Skeletal muscle tissue (tissue), 4 donors: ENCODE results near the gene PINK1. TPM values are rescaled to one million over a fixed set of nuclear protein-coding genes. Genes with fewer than 3 reads are reported as not detected.
"Not testable (repeated sequence)": the region's sequence is repeated elsewhere in the genome, so short reads cannot be mapped to it uniquely, and the experiment has no call there.

Source experiments
- H3K27ac ChIP-seq: one replicate; pipeline ENCODE4 v1.7.0; 2013; ENCODE audit warnings: mild to moderate bottlenecking, low read depth, low read length, inconsistent platforms
- H3K27me3 ChIP-seq, 3 donors: one replicate each; pipeline ENCODE4 v1.7.0; 2013; ENCODE audit warnings: low read length in 3 of 3; ENCODE audit not compliant: control insufficient read depth in 3 of 3, insufficient read depth in 3 of 3
- H3K36me3 ChIP-seq, 3 donors: one replicate each; pipeline ENCODE4 v1.7.0; 2013; ENCODE audit warnings: low read length in 3 of 3; ENCODE audit not compliant: control insufficient read depth in 3 of 3, insufficient read depth in 3 of 3
- H3K4me1 ChIP-seq, 3 donors: one replicate each; pipeline ENCODE4 v1.7.0; 2013; ENCODE audit warnings: low read length in 3 of 3, mild to moderate bottlenecking in 3 of 3; ENCODE audit not compliant: control insufficient read depth in 3 of 3, insufficient read depth in 3 of 3
- H3K4me3 ChIP-seq, 3 donors: one replicate each; pipeline ENCODE4 v1.7.0; 2013; ENCODE audit warnings: low read length in 3 of 3
- H3K9ac ChIP-seq, 3 donors: one replicate each; pipeline ENCODE4 v1.7.0; 2013; ENCODE audit warnings: low read length in 3 of 3, mild to moderate bottlenecking in 3 of 3, moderate library complexity in 2 of 3, low read depth in 1 of 3
- H3K9me3 ChIP-seq, 3 donors: one replicate each; pipeline ENCODE4 v1.7.0; 2013; ENCODE audit warnings: low read length in 3 of 3; ENCODE audit not compliant: control insufficient read depth in 3 of 3
- total RNA-seq: library from RNA; depleted of rRNA; stranded (reverse); fragments of >200 nt; gene quantifications from one replicate; pipeline ENCODE4 v1.2.3, GENCODE V29; 2014
- donor health status: Osteomylitis.

Gene PINK1
- total RNA-seq, 1 donor from 2014 or later = 56.4 TPM

- Histone ChIP-seq H3K9ac (no peak overlapping the region), H3K4me3 (no peak overlapping the region)
These were observed 37.2 kb upstream of the PINK1 start for GRCh38 chr1:20596106-20596505.

GRCh38 chr1:20597650-20598049 is 35.6 kb upstream of the PINK1 start:
- Histone ChIP-seq H3K4me3 (no peak overlapping the region), H3K27ac (no peak overlapping the region)

More at GRCh38 chr1:20596106-20596505, 37.2 kb upstream of the PINK1 start:
- no peak overlapping the region for H3K27ac ChIP-seq
- peaks cover 3 to 30% (median 5%) of the 10 kb centered on the region in 3 donors for H3K27me3 ChIP-seq
- H3K36me3 ChIP-seq = no peaks in the 10 kb centered on the region
- H3K4me1 ChIP-seq = no peaks in the 10 kb centered on the region
- no peaks in the 10 kb centered on the region for H3K9me3 ChIP-seq

GRCh38 chr1:20600156-20600555 is 33.1 kb upstream of the PINK1 start:
- Histone ChIP-seq H3K27me3 (peaks cover 0 to 6% (median 0%) of the 10 kb centered on the region in 3 donors), H3K9ac (no peak overlapping the region), H3K4me1 (no peaks in the 10 kb centered on the region), H3K4me3 (no peak overlapping the region), H3K9me3 (no peaks in the 10 kb centered on the region), H3K36me3 (no peaks in the 10 kb centered on the region), H3K27ac (no peak overlapping the region)

More at GRCh38 chr1:20597650-20598049, 35.6 kb upstream of the PINK1 start:
- H3K9ac ChIP-seq = no peak overlapping the region
- no peaks in the 10 kb centered on the region for H3K9me3 ChIP-seq
- no peaks in the 10 kb centered on the region for H3K4me1 ChIP-seq
- H3K36me3 ChIP-seq = no peaks in the 10 kb centered on the region
- peaks cover 0 to 19% (median 0%) of the 10 kb centered on the region in 3 donors for H3K27me3 ChIP-seq

GRCh38 chr1:20601129-20601825 is 32.0 kb upstream of the PINK1 start:
- no peak overlapping the region for H3K9ac ChIP-seq
- H3K4me3 ChIP-seq = no peak overlapping the region
- no peaks in the 10 kb centered on the region for H3K36me3 ChIP-seq
- no peaks in the 10 kb centered on the region for H3K9me3 ChIP-seq
- H3K27me3 ChIP-seq = peaks cover 0 to 4% (median 0%) of the 10 kb centered on the region in 3 donors
- H3K4me1 ChIP-seq = no peaks in the 10 kb centered on the region
- H3K27ac ChIP-seq = no peak overlapping the region

- H3K9ac ChIP-seq = no peak overlapping the region
- peaks cover 0 to 4% (median 0%) of the 10 kb centered on the region in 3 donors for H3K27me3 ChIP-seq
- no peaks in the 10 kb centered on the region for H3K36me3 ChIP-seq
These were observed 30.3 kb upstream of the PINK1 start for GRCh38 chr1:20602851-20603450.

GRCh38 chr1:20603504-20604464 is 29.5 kb upstream of the PINK1 start:
- Histone ChIP-seq H3K4me3 (no peak overlapping the region), H3K27ac (no peak overlapping the region), H3K9me3 (no peaks in the 10 kb centered on the region), H3K9ac (no peak overlapping the region), H3K27me3 (peaks cover 0 to 4% (median 0%) of the 10 kb centered on the region in 3 donors), H3K4me1 (no peaks in the 10 kb centered on the region), H3K36me3 (no peaks in the 10 kb centered on the region)

More at GRCh38 chr1:20602851-20603450, 30.3 kb upstream of the PINK1 start:
- Histone ChIP-seq H3K27ac (no peak overlapping the region), H3K9me3 (no peaks in the 10 kb centered on the region), H3K4me1 (no peaks in the 10 kb centered on the region), H3K4me3 (no peak overlapping the region)

- H3K27me3 ChIP-seq = peaks cover 0 to 4% (median 0%) of the 10 kb centered on the region in 3 donors
- no peaks in the 10 kb centered on the region for H3K9me3 ChIP-seq
- no peaks in the 10 kb centered on the region for H3K4me1 ChIP-seq
- no peak overlapping the region for H3K4me3 ChIP-seq
- H3K36me3 ChIP-seq = no peaks in the 10 kb centered on the region
- no peak overlapping the region for H3K9ac ChIP-seq
- no peak overlapping the region for H3K27ac ChIP-seq
These were observed 28.6 kb upstream of the PINK1 start for GRCh38 chr1:20604678-20605077.

GRCh38 chr1:20606801-20607570 is 26.3 kb upstream of the PINK1 start:
- H3K4me3 ChIP-seq, H3K9me3 ChIP-seq, H3K27me3 ChIP-seq, H3K27ac ChIP-seq, H3K9ac ChIP-seq, H3K4me1 ChIP-seq, H3K36me3 ChIP-seq: not testable (repeated sequence)

GRCh38 chr1:20609541-20609940 is 23.7 kb upstream of the PINK1 start:
- H3K9ac ChIP-seq = no peak overlapping the region
- no peak overlapping the region for H3K4me3 ChIP-seq
- peaks cover 3 to 12% (median 11%) of the 10 kb centered on the region in 3 donors for H3K4me1 ChIP-seq
- no peaks in the 10 kb centered on the region for H3K9me3 ChIP-seq
- peaks cover 0 to 4% (median 0%) of the 10 kb centered on the region in 3 donors for H3K27me3 ChIP-seq
- no peaks in the 10 kb centered on the region for H3K36me3 ChIP-seq
- no peak overlapping the region for H3K27ac ChIP-seq
